ENCODE results near the gene PKHD1. TPM values are rescaled to one million over a fixed set of nuclear protein-coding genes. Genes with fewer than 3 reads are reported as not detected.
"Not testable (repeated sequence)": the region's sequence is repeated elsewhere in the genome, so short reads cannot be mapped to it uniquely, and the experiment has no call there.

Gene PKHD1
- total RNA-seq, 4 donors from 2014 or later, result 0.11 to 0.68 (median 0.42) TPM

- 86% methylated on average over 5 of the region's 5 CpGs for WGBS
Observed at GRCh38 chr6:51929934-51930574, 157.4 kb downstream of the PKHD1 start.

DNA sequence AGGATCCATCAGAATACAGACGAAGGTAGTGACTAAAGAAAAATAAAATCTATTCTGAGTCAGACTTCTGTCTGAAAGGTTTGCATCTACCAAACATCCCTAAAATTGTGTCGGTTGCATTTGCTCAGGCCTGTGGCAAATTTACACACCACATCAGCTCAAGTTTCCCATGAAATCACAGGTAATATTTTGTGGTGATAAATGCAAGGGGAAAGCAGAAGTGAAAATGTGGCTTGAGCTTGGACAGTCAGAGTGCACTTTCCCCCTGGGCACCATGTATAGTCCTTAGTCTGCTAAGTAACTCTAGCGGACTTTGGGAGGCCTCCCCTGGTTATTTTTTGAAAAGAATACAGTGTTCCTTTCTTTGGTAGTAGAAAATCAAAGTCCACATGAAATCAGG lies 159.1 kb downstream of the PKHD1 start:
- no peak overlapping the region for H3K4me3 ChIP-seq
- H3K9me3 ChIP-seq, result peaks cover 3% of the 10 kb centered on the region
- no peak for DNase-seq (ENCODE audit: low spot score in 2 of 2)
- TF ChIP-seq POLR2A (IDR thresholded peaks at IDR 0.05), result no peak
- TF ChIP-seq, protein P1, sequence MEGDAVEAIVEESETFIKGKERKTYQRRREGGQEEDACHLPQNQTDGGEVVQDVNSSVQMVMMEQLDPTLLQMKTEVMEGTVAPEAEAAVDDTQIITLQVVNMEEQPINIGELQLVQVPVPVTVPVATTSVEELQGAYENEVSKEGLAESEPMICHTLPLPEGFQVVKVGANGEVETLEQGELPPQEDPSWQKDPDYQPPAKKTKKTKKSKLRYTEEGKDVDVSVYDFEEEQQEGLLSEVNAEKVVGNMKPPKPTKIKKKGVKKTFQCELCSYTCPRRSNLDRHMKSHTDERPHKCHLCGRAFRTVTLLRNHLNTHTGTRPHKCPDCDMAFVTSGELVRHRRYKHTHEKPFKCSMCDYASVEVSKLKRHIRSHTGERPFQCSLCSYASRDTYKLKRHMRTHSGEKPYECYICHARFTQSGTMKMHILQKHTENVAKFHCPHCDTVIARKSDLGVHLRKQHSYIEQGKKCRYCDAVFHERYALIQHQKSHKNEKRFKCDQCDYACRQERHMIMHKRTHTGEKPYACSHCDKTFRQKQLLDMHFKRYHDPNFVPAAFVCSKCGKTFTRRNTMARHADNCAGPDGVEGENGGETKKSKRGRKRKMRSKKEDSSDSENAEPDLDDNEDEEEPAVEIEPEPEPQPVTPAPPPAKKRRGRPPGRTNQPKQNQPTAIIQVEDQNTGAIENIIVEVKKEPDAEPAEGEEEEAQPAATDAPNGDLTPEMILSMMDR (IDR thresholded peaks at IDR 0.05), result no peak
- TF ChIP-seq EP300 (IDR thresholded peaks at IDR 0.05), result no peak
- no peak for TF ChIP-seq POLR2AphosphoS5 (IDR thresholded peaks at IDR 0.05)
- no peaks in the 10 kb centered on the region for H3K27me3 ChIP-seq
- H3K27ac ChIP-seq, result no peak overlapping the region
- H3K4me1 ChIP-seq, result no peaks in the 10 kb centered on the region
- WGBS, result 57% methylated on average over 3 of the region's 3 CpGs
- H3K36me3 ChIP-seq, result no peaks in the 10 kb centered on the region

More at GRCh38 chr6:51929934-51930574, 157.4 kb downstream of the PKHD1 start:
- Histone ChIP-seq H3K27ac (no peak overlapping the region), H3K4me1 (no peaks in the 10 kb centered on the region), H3K9me3 (peaks cover 3% of the 10 kb centered on the region), H3K4me3 (no peak overlapping the region), H3K36me3 (no peaks in the 10 kb centered on the region), H3K27me3 (no peaks in the 10 kb centered on the region)
- TF ChIP-seq POLR2A (IDR thresholded peaks at IDR 0.05) (no peak), POLR2AphosphoS5 (IDR thresholded peaks at IDR 0.05) (no peak), EP300 (IDR thresholded peaks at IDR 0.05) (no peak)
- TF ChIP-seq, protein P1 (IDR thresholded peaks at IDR 0.05), result no peak
- DNase-seq (ENCODE audit: low spot score in 2 of 2), result no peak

DNA sequence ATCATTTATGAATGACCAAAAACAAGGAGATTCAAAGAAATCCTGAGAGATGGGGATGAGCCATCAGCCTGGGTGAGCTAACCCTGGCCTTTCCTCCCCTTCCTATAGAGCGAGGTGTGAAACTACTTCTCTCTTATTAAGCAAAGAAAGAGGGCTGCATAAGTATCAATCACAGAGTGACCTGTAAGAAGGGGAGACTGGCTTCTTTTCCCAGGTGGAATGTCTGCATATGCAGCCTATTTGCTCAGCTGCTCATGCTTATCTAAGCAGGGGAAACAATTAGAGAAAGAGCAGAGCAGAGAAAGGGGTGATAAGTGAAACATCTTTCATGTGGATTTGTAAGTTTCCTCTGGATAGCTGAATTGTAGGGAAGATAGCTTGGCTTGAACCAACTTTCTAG lies 160.0 kb downstream of the PKHD1 start:
- no peak overlapping the region for H3K27ac ChIP-seq
- no peak for TF ChIP-seq EP300 (IDR thresholded peaks at IDR 0.05)
- TF ChIP-seq, protein P1 (IDR thresholded peaks at IDR 0.05), result no peak
- no peak for TF ChIP-seq POLR2A (IDR thresholded peaks at IDR 0.05)
- no peak for TF ChIP-seq POLR2AphosphoS5 (IDR thresholded peaks at IDR 0.05)
- no peaks in the 10 kb centered on the region for H3K4me1 ChIP-seq
- WGBS, result 92% methylated on average over 1 of the region's 1 CpG
- H3K36me3 ChIP-seq, result no peaks in the 10 kb centered on the region
- H3K9me3 ChIP-seq, result peaks cover 3% of the 10 kb centered on the region
- H3K27me3 ChIP-seq, result no peaks in the 10 kb centered on the region
- H3K4me3 ChIP-seq, result no peak overlapping the region
- DNase-seq (ENCODE audit: low spot score in 2 of 2), result no peak

GRCh38 chr6:51926125-51926524 lies 161.3 kb downstream of the PKHD1 start:
- H3K27ac ChIP-seq, result no peak overlapping the region
- 71% methylated on average over 5 of the region's 5 CpGs for WGBS

GRCh38 chr6:51922479-51922878 lies 164.9 kb downstream of the PKHD1 start:
- H3K27ac ChIP-seq; H3K4me1 ChIP-seq; H3K4me3 ChIP-seq; H3K9me3 ChIP-seq; DNase-seq (ENCODE audit: low spot score in 2 of 2); H3K27me3 ChIP-seq; H3K36me3 ChIP-seq: not testable (repeated sequence)
- 98% methylated on average over 7 of the region's 9 CpGs for WGBS

More at GRCh38 chr6:51926125-51926524, 161.3 kb downstream of the PKHD1 start:
- H3K27me3 ChIP-seq, result no peaks in the 10 kb centered on the region
- H3K4me3 ChIP-seq, result no peak overlapping the region
- no peaks in the 10 kb centered on the region for H3K36me3 ChIP-seq
- no peak for DNase-seq (ENCODE audit: low spot score in 2 of 2)
- TF ChIP-seq EP300 (IDR thresholded peaks at IDR 0.05) (no peak), POLR2A (IDR thresholded peaks at IDR 0.05) (no peak), POLR2AphosphoS5 (IDR thresholded peaks at IDR 0.05) (no peak)
- TF ChIP-seq, protein P1 (IDR thresholded peaks at IDR 0.05), result no peak
- no peaks in the 10 kb centered on the region for H3K4me1 ChIP-seq
- H3K9me3 ChIP-seq, result peaks cover 3% of the 10 kb centered on the region

GRCh38 chr6:51918347-51918746 lies 169.1 kb downstream of the PKHD1 start:
- not testable (repeated sequence) for H3K27me3 ChIP-seq; H3K27ac ChIP-seq; H3K36me3 ChIP-seq; DNase-seq (ENCODE audit: low spot score in 2 of 2); H3K4me1 ChIP-seq; H3K9me3 ChIP-seq; H3K4me3 ChIP-seq
- 92% methylated on average over 2 of the region's 2 CpGs for WGBS

Measured in suprapubic skin (tissue), 4 donors.